CD14-positive monocyte (primary cell): ENCODE data around the gene PSMA7. TPM values are rescaled to one million over a fixed set of nuclear protein-coding genes. Genes with fewer than 3 reads are reported as not detected.

Experiments used
- DNase-seq, 3 donors: peaks; one replicate each; pipeline ENCODE4 v3.0.0-alpha.2; 2011 to 2022
- H2AFZ ChIP-seq: 2 replicates; pipeline ENCODE4 v1.6.0; 2012; ENCODE audit warnings: mild to moderate bottlenecking, low read depth, low read length, inconsistent platforms; ENCODE audit not compliant: insufficient read depth, poor library complexity, severe bottlenecking
- H3K27ac ChIP-seq, 2 donors: 1 replicate in 1 of 2; 2 replicates in 1 of 2; pipeline ENCODE4 v1.5.1; 2012 to 2013; ENCODE audit warnings: low read length in 2 of 2, control low read depth in 1 of 2, inconsistent platforms in 1 of 2, low read depth in 1 of 2, mild to moderate bottlenecking in 1 of 2
- H3K27me3 ChIP-seq, 2 donors: one replicate each; pipeline versions ENCODE4 v1.6.0 to v1.6.1; 2011 to 2013; ENCODE audit warnings: low read length in 2 of 2; ENCODE audit not compliant: control insufficient read depth in 2 of 2, insufficient read depth in 2 of 2
- H3K36me3 ChIP-seq, 2 donors: replicated peaks in 1 of 2; 1 replicate in 1 of 2; 2 replicates in 1 of 2; pipeline versions ENCODE4 v1.5.1 to v1.6.1; 2012 to 2013; ENCODE audit warnings: low read length in 2 of 2, control low read depth in 1 of 2, inconsistent platforms in 1 of 2, mild to moderate bottlenecking in 1 of 2; ENCODE audit not compliant: insufficient read depth in 2 of 2, control insufficient read depth in 1 of 2
- H3K4me1 ChIP-seq, 2 donors: 1 replicate in 1 of 2; 2 replicates in 1 of 2; pipeline versions ENCODE4 v1.5.1 to v1.6.1; 2012 to 2013; ENCODE audit warnings: low read length in 2 of 2, control low read depth in 1 of 2, inconsistent platforms in 1 of 2, mild to moderate bottlenecking in 1 of 2, moderate library complexity in 1 of 2; ENCODE audit not compliant: insufficient read depth in 2 of 2, control insufficient read depth in 1 of 2
- H3K4me2 ChIP-seq: replicated peaks from 2 replicates; pipeline ENCODE3; 2012; ENCODE audit warnings: low read length, moderate library complexity, mild to moderate bottlenecking; ENCODE audit not compliant: poor library complexity, severe bottlenecking; ENCODE audit errors: extremely low read depth
- H3K4me3 ChIP-seq, 3 experiments: fragments of 200-600 bp in 1 of 3; sonication (generic) in 1 of 3; replicated peaks in 1 of 3; 1 replicate in 2 of 3; 2 replicates in 1 of 3; pipeline ENCODE4 v1.5.1; 2011 to 2013; ENCODE audit warnings: low read length in 3 of 3, mild to moderate bottlenecking in 3 of 3, control low read depth in 2 of 3, low read depth in 2 of 3, inconsistent platforms in 1 of 3, moderate library complexity in 1 of 3
- H3K79me2 ChIP-seq: 2 replicates; pipeline ENCODE4 v1.6.0; 2012; ENCODE audit warnings: mild to moderate bottlenecking, control low read depth, inconsistent platforms, low read length, moderate library complexity; ENCODE audit not compliant: insufficient read depth
- H3K9ac ChIP-seq: 2 replicates; pipeline ENCODE4 v1.6.0; 2017; ENCODE audit warnings: low read length, mild to moderate bottlenecking; ENCODE audit not compliant: insufficient read depth, poor library complexity, severe bottlenecking
- H3K9me3 ChIP-seq, 2 donors: replicated peaks in 1 of 2; 1 replicate in 1 of 2; 2 replicates in 1 of 2; pipeline versions ENCODE4 v1.5.1 to v1.6.1; 2012 to 2013; ENCODE audit warnings: low read length in 2 of 2, control low read depth in 1 of 2; ENCODE audit not compliant: control insufficient read depth in 1 of 2, insufficient read depth in 1 of 2
- H4K20me1 ChIP-seq: 2 replicates; pipeline ENCODE4 v1.6.0; 2012; ENCODE audit warnings: mild to moderate bottlenecking, low read length, control low read depth, moderate library complexity; ENCODE audit not compliant: insufficient read depth
- H3K27ac Mint-ChIP-seq, 7 donors: one replicate each; pipeline ENCODE4 v1.8.0; 2020; ENCODE audit warnings: mild to moderate bottlenecking in 7 of 7, mixed read lengths in 7 of 7, moderate library complexity in 6 of 7, inconsistent platforms in 2 of 7
- H3K27me3 Mint-ChIP-seq, 3 donors: one replicate each; pipeline ENCODE4 v1.8.0; 2021 to 2022; ENCODE audit warnings: low read depth in 3 of 3, mild to moderate bottlenecking in 3 of 3, mixed read lengths in 3 of 3, moderate library complexity in 3 of 3, inconsistent platforms in 1 of 3
- H3K36me3 Mint-ChIP-seq, 2 donors: one replicate each; pipeline ENCODE4 v1.8.0; 2020; ENCODE audit warnings: mixed read lengths in 2 of 2, inconsistent platforms in 1 of 2, mild to moderate bottlenecking in 1 of 2
- H3K4me1 Mint-ChIP-seq: one replicate; pipeline ENCODE4 v1.8.0; 2020; ENCODE audit warnings: mild to moderate bottlenecking, mixed read lengths
- H3K4me3 Mint-ChIP-seq, 2 donors: one replicate each; pipeline ENCODE4 v1.8.0; 2020; ENCODE audit warnings: mild to moderate bottlenecking in 2 of 2, mixed read lengths in 2 of 2, moderate library complexity in 1 of 2
- H3K9me3 Mint-ChIP-seq, 7 donors: one replicate each; pipeline ENCODE4 v1.8.0; 2020 to 2022; ENCODE audit warnings: mixed read lengths in 7 of 7, mild to moderate bottlenecking in 6 of 7, moderate library complexity in 6 of 7, inconsistent platforms in 2 of 7
- WGBS: methylation state at CpG from one replicate; pipeline ENCODE4 v1.1.5; 2013; ENCODE audit warnings: missing lambda C conversion rate; ENCODE audit not compliant: insufficient coverage; 5-methylcytosine and 5-hydroxymethylcytosine counted together
- intact Hi-C, 2 donors: fragments of 100-400 bp; cut with micrococcal nuclease; formaldehyde crosslinking; loops; one replicate each; pipeline versions ENCODE4 v1.15.0 to v1.15.1; 2023
- polyA plus RNA-seq, 3 donors: library from polyadenylated mRNA; depleted of rRNA in 1 of 3; unstranded in 2 of 3; stranded (reverse) in 1 of 3; fragments of 300-500 nt in 2 of 3; fragments of >200 nt in 1 of 3; fragmentation: Illumina TruSeq in 2 of 3; gene quantifications; 1 replicate in 2 of 3; 2 replicates in 1 of 3; pipeline ENCODE4 v1.2.3, GENCODE V29; 2012 to 2021
- TF ChIP-seq, protein P1 (sequence below): fragments of 200-600 bp; IDR thresholded peaks from one replicate; pipeline ENCODE4 v1.8.0; 2022; ENCODE audit warnings: antibody characterized with exemption, mild to moderate bottlenecking

PSMA7 gene
- polyA plus RNA-seq, 3 donors: 402 to 668 (median 527) TPM

DNA sequence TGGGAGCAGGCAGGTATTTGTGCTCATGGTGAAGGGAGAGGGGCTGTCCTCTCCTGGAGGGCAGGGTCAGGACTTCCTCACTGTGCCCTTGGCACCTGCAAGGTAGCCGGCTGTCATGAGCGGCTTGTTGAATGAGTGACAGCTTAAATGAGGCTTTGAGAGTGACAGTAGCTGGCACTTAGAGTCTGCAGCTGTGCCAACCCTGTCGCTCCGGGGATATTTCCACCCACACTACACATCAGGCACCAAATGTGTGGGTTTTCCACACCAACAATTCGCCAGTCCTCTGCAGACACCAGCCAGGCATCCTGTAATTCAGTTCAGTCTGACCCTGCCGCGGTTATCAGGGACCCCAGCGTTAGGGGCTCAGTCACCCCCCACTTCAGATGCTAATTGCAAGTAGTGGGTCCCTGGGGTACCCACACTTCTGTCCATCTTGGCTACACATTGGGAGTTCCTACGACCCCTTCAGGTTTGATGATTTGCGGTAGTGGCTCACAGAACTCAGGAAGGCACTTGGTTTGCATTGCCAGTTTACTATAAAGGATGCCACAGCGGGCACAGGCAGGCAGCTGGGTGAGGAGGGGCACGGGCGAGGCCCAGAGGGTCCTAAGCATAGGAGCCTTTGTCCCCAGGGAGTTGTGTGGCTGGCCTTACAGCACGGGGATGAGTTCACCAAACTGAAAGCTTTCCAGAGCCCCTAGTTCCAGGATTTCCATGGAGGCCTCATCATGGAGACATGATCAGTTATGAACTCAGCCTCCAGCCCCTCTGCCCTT lies 48.8 kb upstream of the PSMA7 start:
- Histone ChIP-seq H3K9me3 (no peaks in the 10 kb centered on the region), H3K4me2 (no peak overlapping the region), H3K36me3 (peaks cover 37 to 76% of the 10 kb centered on the region in 2 donors), H3K27ac (no peak overlapping the region), H2AFZ (no peak overlapping the region), H3K27me3 (no peaks in the 10 kb centered on the region), H3K79me2 (peaks cover 38% of the 10 kb centered on the region), H3K4me1 (no peaks in the 10 kb centered on the region), H3K4me3 (no peak overlapping the region), H3K9ac (no peak overlapping the region), H4K20me1 (peaks cover 43% of the 10 kb centered on the region)
- Mint-ChIP-seq H3K9me3 (no peaks in the 10 kb centered on the region), H3K4me3 (no peak overlapping the region), H3K36me3 (peaks cover 32 to 61% of the 10 kb centered on the region in 2 donors), H3K27ac (no peak overlapping the region), H3K4me1 (peaks cover 8% of the 10 kb centered on the region), H3K27me3 (peaks cover 0 to 3% (median 1%) of the 10 kb centered on the region in 3 donors)
- 96% methylated on average over 12 of the region's 14 CpGs for WGBS
- intact Hi-C loops: no loop called here
- TF ChIP-seq, protein P1, sequence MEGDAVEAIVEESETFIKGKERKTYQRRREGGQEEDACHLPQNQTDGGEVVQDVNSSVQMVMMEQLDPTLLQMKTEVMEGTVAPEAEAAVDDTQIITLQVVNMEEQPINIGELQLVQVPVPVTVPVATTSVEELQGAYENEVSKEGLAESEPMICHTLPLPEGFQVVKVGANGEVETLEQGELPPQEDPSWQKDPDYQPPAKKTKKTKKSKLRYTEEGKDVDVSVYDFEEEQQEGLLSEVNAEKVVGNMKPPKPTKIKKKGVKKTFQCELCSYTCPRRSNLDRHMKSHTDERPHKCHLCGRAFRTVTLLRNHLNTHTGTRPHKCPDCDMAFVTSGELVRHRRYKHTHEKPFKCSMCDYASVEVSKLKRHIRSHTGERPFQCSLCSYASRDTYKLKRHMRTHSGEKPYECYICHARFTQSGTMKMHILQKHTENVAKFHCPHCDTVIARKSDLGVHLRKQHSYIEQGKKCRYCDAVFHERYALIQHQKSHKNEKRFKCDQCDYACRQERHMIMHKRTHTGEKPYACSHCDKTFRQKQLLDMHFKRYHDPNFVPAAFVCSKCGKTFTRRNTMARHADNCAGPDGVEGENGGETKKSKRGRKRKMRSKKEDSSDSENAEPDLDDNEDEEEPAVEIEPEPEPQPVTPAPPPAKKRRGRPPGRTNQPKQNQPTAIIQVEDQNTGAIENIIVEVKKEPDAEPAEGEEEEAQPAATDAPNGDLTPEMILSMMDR: no peak
- no peak for DNase-seq

DNA sequence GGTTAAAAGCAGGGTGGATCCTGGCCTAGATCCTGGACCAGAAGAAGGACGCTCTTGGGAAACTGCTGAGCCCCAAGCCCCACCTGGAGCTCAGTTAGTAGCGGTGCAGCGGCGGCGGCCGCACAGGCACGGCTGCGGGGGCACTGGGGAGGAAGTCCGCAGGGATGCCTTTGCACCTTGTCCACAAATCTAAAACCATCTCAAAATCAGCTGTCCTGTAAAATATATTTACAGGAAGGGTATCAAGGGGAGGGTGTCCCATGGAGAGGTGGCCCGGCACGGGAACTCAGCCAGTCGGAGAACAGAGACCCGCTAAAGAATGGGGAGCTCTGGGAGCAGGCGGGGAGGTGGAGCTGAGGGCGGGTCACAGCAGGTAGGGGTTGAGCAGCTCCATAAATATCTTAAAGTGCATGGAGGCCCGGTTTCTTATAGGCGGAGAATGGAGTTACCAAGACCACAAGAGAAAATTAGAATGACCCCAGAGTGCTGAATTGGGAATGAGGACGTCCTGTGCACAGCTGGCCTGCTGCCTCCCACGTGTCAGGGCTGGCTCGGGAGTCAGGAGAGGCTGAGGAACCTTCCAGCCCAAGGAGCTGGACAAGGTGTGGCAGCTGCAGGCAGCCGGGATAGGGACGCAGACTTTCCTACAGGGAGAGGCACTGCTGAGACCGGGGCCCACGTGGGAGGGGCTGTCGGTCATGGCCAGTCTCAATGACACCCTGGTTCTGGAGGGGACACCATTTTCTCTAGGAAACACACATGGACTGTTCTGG lies 47.6 kb upstream of the PSMA7 start:
- peaks cover 35 to 68% of the 10 kb centered on the region in 2 donors for H3K36me3 ChIP-seq
- H3K27ac ChIP-seq: no peak overlapping the region
- H3K79me2 ChIP-seq: peaks cover 49% of the 10 kb centered on the region
- H3K9me3 Mint-ChIP-seq: no peaks in the 10 kb centered on the region
- peaks cover 3 to 5% of the 10 kb centered on the region in 2 donors for H3K4me1 ChIP-seq
- DNase-seq: no peak
- WGBS: 97% methylated on average over 14 of the region's 25 CpGs
- no peak overlapping the region for H3K4me3 Mint-ChIP-seq
- H3K9ac ChIP-seq: no peak overlapping the region
- H3K27me3 ChIP-seq: no peaks in the 10 kb centered on the region
- intact Hi-C loops: no loop called here
- peaks cover 13% of the 10 kb centered on the region for H3K4me1 Mint-ChIP-seq
- no peaks in the 10 kb centered on the region for H3K9me3 ChIP-seq
- no peak overlapping the region for H3K4me3 ChIP-seq
- TF ChIP-seq, protein P1: no peak
- H4K20me1 ChIP-seq: peaks cover 43% of the 10 kb centered on the region
- peaks cover 0 to 1% (median 1%) of the 10 kb centered on the region in 3 donors for H3K27me3 Mint-ChIP-seq
- H2AFZ ChIP-seq: no peak overlapping the region
- H3K27ac Mint-ChIP-seq: no peak overlapping the region
- H3K36me3 Mint-ChIP-seq: peaks cover 31 to 52% of the 10 kb centered on the region in 2 donors
- no peak overlapping the region for H3K4me2 ChIP-seq
